HCT116 (cell line): Measurements from ENCODE around the gene TMEM132A. TPM values are rescaled to one million over a fixed set of nuclear protein-coding genes. Genes with fewer than 3 reads are reported as not detected.

Source experiments
- ATAC-seq: fragments of 200-7000 bp; cut with Tn5 transposase; 2 replicates; pipeline ENCODE4 v1.9.1; 2020; ENCODE audit warnings: mild to moderate bottlenecking, moderate library complexity
- BruUV-seq: library from RNA; stranded (reverse); fragments of 400-500 nt; replicated peaks from 2 replicates; lab custom pipeline; 2021; lab: Mats Ljungman, UMichigan
- CTCF ChIA-PET: fragments of 300-600 bp; sonication (Branson Sonifier 250); formaldehyde crosslinking; loops from one replicate; lab custom pipeline; 2021; ENCODE audit warnings: antibody characterized with exemption; lab: Charles Lee
- POLR2A ChIA-PET: fragments of 300-600, 350-600 bp; sonication (Branson Sonifier 250); formaldehyde crosslinking; loops from one replicate; lab custom pipeline; 2021; ENCODE audit warnings: antibody characterized with exemption; lab: Charles Lee
- RAD21 ChIA-PET, 2 experiments: fragments of 300-600 bp; sonication (Branson Sonifier 250); formaldehyde crosslinking; loops; one replicate each; lab custom pipeline; 2023; ENCODE audit warnings: low total read pairs in 2 of 2; ENCODE audit not compliant: uncharacterized antibody in 2 of 2, unreplicated experiment in 2 of 2, low non-redundant PET in 1 of 2; lab: Charles Lee
- DNase-seq: peaks from one replicate; pipeline ENCODE4 v3.0.0-alpha.2; 2010; ENCODE audit warnings: low read depth, low spot score
- H2AFZ ChIP-seq: fragments of 200-600 bp; shearing (Covaris generic), sonication (generic); 2 replicates; pipeline ENCODE4 v1.6.1; 2017; ENCODE audit warnings: low read depth, mixed run types, mixed read lengths, antibody characterized with exemption, low read length; ENCODE audit not compliant: poor library complexity, severe bottlenecking
- H3K27ac ChIP-seq: 2 replicates; pipeline ENCODE4 v1.5.1; 2012; ENCODE audit warnings: low read depth, low read length
- H3K27me3 ChIP-seq: fragments of 200-600 bp; sonication (generic); 2 replicates; pipeline ENCODE4 v1.6.1; 2016; ENCODE audit warnings: mixed run types, low read length, mixed read lengths; ENCODE audit not compliant: insufficient read depth
- H3K36me3 ChIP-seq, 2 experiments: fragments of 200-500 bp in 1 of 2; fragments of 200-600 bp in 1 of 2; sonication (Bioruptor generic) in 1 of 2; sonication (generic) in 1 of 2; 2 replicates each; pipeline versions ENCODE4 v1.5.1 to v1.6.1; 2014 to 2016; ENCODE audit warnings: low read length in 2 of 2, inconsistent platforms in 1 of 2, mixed read lengths in 1 of 2, mixed run types in 1 of 2; ENCODE audit not compliant: insufficient read depth in 2 of 2, control insufficient read depth in 1 of 2
- H3K4me1 ChIP-seq, 2 experiments: fragments of 200-600 bp in 1 of 2; sonication (generic) in 1 of 2; 2 replicates each; pipeline versions ENCODE4 v1.5.1 to v1.6.1; 2012 to 2017; ENCODE audit warnings: low read length in 2 of 2, inconsistent platforms in 1 of 2, mild to moderate bottlenecking in 1 of 2, mixed read lengths in 1 of 2, mixed run types in 1 of 2, moderate library complexity in 1 of 2; ENCODE audit not compliant: insufficient read depth in 2 of 2, control insufficient read depth in 1 of 2
- H3K4me2 ChIP-seq: fragments of 200-600 bp; sonication (generic); 2 replicates; pipeline ENCODE4 v1.6.1; 2017; ENCODE audit warnings: mixed run types, low read length, mixed read lengths
- H3K4me3 ChIP-seq, 2 experiments: fragments of 200-600 bp in 1 of 2; sonication (generic) in 1 of 2; replicated peaks in 1 of 2; 2 replicates each; pipeline ENCODE4 v1.5.1; 2011 to 2016; ENCODE audit warnings: low read length in 2 of 2, control low read depth in 1 of 2, low read depth in 1 of 2, mild to moderate bottlenecking in 1 of 2, mixed read lengths in 1 of 2, mixed run types in 1 of 2
- H3K79me2 ChIP-seq: fragments of 200-600 bp; sonication (generic); 2 replicates; pipeline ENCODE4 v1.6.1; 2017; ENCODE audit warnings: mild to moderate bottlenecking, mixed run types, low read length, moderate library complexity, mixed read lengths; ENCODE audit not compliant: insufficient read depth
- H3K9ac ChIP-seq: fragments of 200-600 bp; sonication (generic); 2 replicates; pipeline ENCODE4 v1.6.1; 2016; ENCODE audit warnings: low read length, mixed read lengths
- H3K9me2 ChIP-seq: fragments of 200-600 bp; sonication (generic), shearing (Covaris generic); 2 replicates; pipeline ENCODE4 v1.6.1; 2017; ENCODE audit warnings: mixed run types, mild to moderate bottlenecking, moderate library complexity; ENCODE audit not compliant: insufficient read depth
- H3K9me3 ChIP-seq, 2 experiments: fragments of 200-500 bp in 1 of 2; fragments of 200-600 bp in 1 of 2; sonication (Bioruptor generic) in 1 of 2; sonication (generic) in 1 of 2; 2 replicates each; pipeline ENCODE4 v1.6.1; 2014 to 2017; ENCODE audit warnings: low read length in 2 of 2, mixed read lengths in 2 of 2, inconsistent platforms in 1 of 2, low read depth in 1 of 2, mild to moderate bottlenecking in 1 of 2, mixed run types in 1 of 2, moderate library complexity in 1 of 2; ENCODE audit not compliant: control insufficient read depth in 1 of 2, insufficient read depth in 1 of 2
- H4K20me1 ChIP-seq: fragments of 200-600 bp; sonication (generic), shearing (Covaris generic); 2 replicates; pipeline ENCODE4 v1.6.1; 2017; ENCODE audit warnings: mixed run types, mild to moderate bottlenecking, moderate library complexity; ENCODE audit not compliant: insufficient read depth
- ATF3 ChIP-seq: IDR thresholded peaks from 2 replicates; pipeline ENCODE4 v1.6.1; 2012
- CBX3 ChIP-seq: IDR thresholded peaks from 2 replicates; pipeline ENCODE4 v1.6.1; 2012; ENCODE audit warnings: low read depth
- ELF1 ChIP-seq: IDR thresholded peaks from 2 replicates; pipeline ENCODE4 v1.6.1; 2012; ENCODE audit warnings: low read depth, borderline replicate concordance
- EZH2phosphoT487 ChIP-seq: fragments of 200-600 bp; IDR thresholded peaks from 2 replicates; pipeline ENCODE4 v1.6.1; 2018; ENCODE audit warnings: antibody characterized with exemption, borderline replicate concordance
- FOSL1 ChIP-seq: IDR thresholded peaks from 2 replicates; pipeline ENCODE4 v1.6.1; 2012; ENCODE audit warnings: low read depth
- JUND ChIP-seq: IDR thresholded peaks from 2 replicates; pipeline ENCODE4 v1.6.1; 2012
- POLR2AphosphoS5 ChIP-seq: IDR thresholded peaks from 2 replicates; pipeline ENCODE4 v1.6.1; 2011; ENCODE audit warnings: mild to moderate bottlenecking, low read depth, low read length, moderate library complexity
- RAD21 ChIP-seq: IDR thresholded peaks from 2 replicates; pipeline ENCODE4 v1.6.1; 2012; ENCODE audit warnings: low read depth, mild to moderate bottlenecking
- SIN3A ChIP-seq: IDR thresholded peaks from 2 replicates; pipeline ENCODE4 v1.6.1; 2012; ENCODE audit warnings: low read depth
- TCF7L2 ChIP-seq: IDR thresholded peaks from 2 replicates; pipeline ENCODE4 v1.7.0; 2011; ENCODE audit warnings: borderline replicate concordance, inconsistent platforms; ENCODE audit not compliant: insufficient read depth, insufficient read length; ENCODE audit errors: extremely low read depth
- ZBTB33 ChIP-seq: IDR thresholded peaks from 2 replicates; pipeline ENCODE4 v1.6.1; 2011; ENCODE audit warnings: mild to moderate bottlenecking, low read length, moderate library complexity; ENCODE audit not compliant: insufficient replicate concordance; ENCODE audit errors: extremely low read depth
- ZFX ChIP-seq: fragments of 450-650 bp; IDR thresholded peaks from 2 replicates; pipeline ENCODE4 v1.6.1; 2017
- intact Hi-C: fragments of 100-400 bp; cut with micrococcal nuclease; formaldehyde crosslinking; loops from 2 replicates; pipeline ENCODE4 v1.10.0; 2022
- total RNA-seq: library from RNA; stranded (reverse); gene quantifications from one replicate; pipeline ENCODE4 v1.2.1, GENCODE V29; 2021; ENCODE audit not compliant: unreplicated experiment
- TF ChIP-seq, protein P1 (sequence below), 3 experiments: fragments of 200-600 bp in 1 of 3; sonication (generic) in 1 of 3; IDR thresholded peaks in 2 of 3; conservative IDR thresholded peaks in 1 of 3; 2 replicates each; pipeline ENCODE4 v1.5.1; 2012 to 2017; ENCODE audit warnings: low read depth in 2 of 3, low read length in 2 of 3, antibody characterized with exemption in 1 of 3, borderline replicate concordance in 1 of 3, control low read depth in 1 of 3, mild to moderate bottlenecking in 1 of 3, mixed read lengths in 1 of 3, mixed run types in 1 of 3, moderate library complexity in 1 of 3; ENCODE audit not compliant: insufficient read depth in 1 of 3

TMEM132A gene
- total RNA-seq, 1 experiment from 2014 or later = 120 TPM

DNA sequence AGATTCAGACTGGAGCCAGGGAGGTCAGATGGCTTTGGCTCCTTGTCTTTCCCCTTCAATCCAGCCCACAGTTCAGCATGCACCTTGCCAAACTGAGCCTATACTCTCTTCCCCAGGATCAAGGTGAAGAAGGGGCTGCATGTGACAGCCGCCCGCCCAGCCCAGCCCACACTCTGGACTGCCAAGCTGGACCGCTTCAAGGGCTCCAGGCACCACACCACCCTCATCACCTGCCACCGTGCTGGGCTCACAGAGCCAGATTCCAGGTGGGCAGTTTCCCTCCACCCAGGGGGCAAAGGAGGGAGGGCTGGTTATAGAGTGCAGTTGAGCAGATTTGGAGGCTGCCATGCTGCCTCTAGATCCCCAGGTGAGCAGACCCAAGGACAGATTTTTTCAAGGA, 6.1 kb downstream of the TMEM132A start:
- H3K27ac ChIP-seq = no peak overlapping the region
- H3K27me3 ChIP-seq = no peaks in the 10 kb centered on the region
- RAD21 ChIA-PET = no interaction called here
- BruUV-seq = no TSS peak
- H3K9me3 ChIP-seq = no peaks in the 10 kb centered on the region
- POLR2A ChIA-PET = no interaction called here
- TF ChIP-seq POLR2AphosphoS5 (no peak), ZFX (no peak), FOSL1 (no peak), JUND (no peak)
- no peak overlapping the region for H2AFZ ChIP-seq
- H3K4me2 ChIP-seq = no peak overlapping the region
- no peaks in the 10 kb centered on the region for H4K20me1 ChIP-seq
- peaks cover 8% of the 10 kb centered on the region in 2 experiments for H3K4me1 ChIP-seq
- H3K9ac ChIP-seq = no peak overlapping the region
- H3K79me2 ChIP-seq = no peaks in the 10 kb centered on the region; the same call in 1 of the 2 replicates
- ATAC-seq (no peak), DNase-seq (no peak)
- intact Hi-C loops = no loop called here
- H3K36me3 ChIP-seq = peaks cover 13 to 25% of the 10 kb centered on the region in 2 experiments; a peak in 3 of 4 replicates
- CTCF ChIA-PET = no interaction called here
- no peaks in the 10 kb centered on the region for H3K9me2 ChIP-seq
- H3K4me3 ChIP-seq = no peak overlapping the region

- ChIA-PET RAD21 (no interaction called here), CTCF (no interaction called here), POLR2A (no interaction called here)
- no peaks in the 10 kb centered on the region for H3K4me1 ChIP-seq
- no peak overlapping the region for H3K27ac ChIP-seq
- H3K79me2 ChIP-seq = no peaks in the 10 kb centered on the region
- no peak overlapping the region for H2AFZ ChIP-seq
- BruUV-seq = no TSS peak
- no peak overlapping the region for H3K4me2 ChIP-seq
- intact Hi-C loops = no loop called here
- TF ChIP-seq RAD21 (no peak), EZH2phosphoT487 (no peak), TCF7L2 (no peak), ZFX (no peak), CBX3 (no peak), ATF3 (no peak), SIN3A (no peak), FOSL1 (no peak), ELF1 (no peak), ZBTB33 (no peak)
- TF ChIP-seq, protein P1, sequence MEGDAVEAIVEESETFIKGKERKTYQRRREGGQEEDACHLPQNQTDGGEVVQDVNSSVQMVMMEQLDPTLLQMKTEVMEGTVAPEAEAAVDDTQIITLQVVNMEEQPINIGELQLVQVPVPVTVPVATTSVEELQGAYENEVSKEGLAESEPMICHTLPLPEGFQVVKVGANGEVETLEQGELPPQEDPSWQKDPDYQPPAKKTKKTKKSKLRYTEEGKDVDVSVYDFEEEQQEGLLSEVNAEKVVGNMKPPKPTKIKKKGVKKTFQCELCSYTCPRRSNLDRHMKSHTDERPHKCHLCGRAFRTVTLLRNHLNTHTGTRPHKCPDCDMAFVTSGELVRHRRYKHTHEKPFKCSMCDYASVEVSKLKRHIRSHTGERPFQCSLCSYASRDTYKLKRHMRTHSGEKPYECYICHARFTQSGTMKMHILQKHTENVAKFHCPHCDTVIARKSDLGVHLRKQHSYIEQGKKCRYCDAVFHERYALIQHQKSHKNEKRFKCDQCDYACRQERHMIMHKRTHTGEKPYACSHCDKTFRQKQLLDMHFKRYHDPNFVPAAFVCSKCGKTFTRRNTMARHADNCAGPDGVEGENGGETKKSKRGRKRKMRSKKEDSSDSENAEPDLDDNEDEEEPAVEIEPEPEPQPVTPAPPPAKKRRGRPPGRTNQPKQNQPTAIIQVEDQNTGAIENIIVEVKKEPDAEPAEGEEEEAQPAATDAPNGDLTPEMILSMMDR (IDR thresholded peaks at IDR 0.05 in 2 of 3, conservative IDR thresholded peaks at IDR 0.05 in 1 of 3; ENCODE audit: borderline replicate concordance in 1 of 3, insufficient read depth in 1 of 3, low read depth in 2 of 3, low read length in 2 of 3) = no peak
- H3K9me2 ChIP-seq = no peaks in the 10 kb centered on the region
- no peak overlapping the region for H3K9ac ChIP-seq
- H4K20me1 ChIP-seq = no peaks in the 10 kb centered on the region
- H3K9me3 ChIP-seq = no peaks in the 10 kb centered on the region
- ATAC-seq = no peak
- H3K4me3 ChIP-seq = no peak overlapping the region
- no peak for DNase-seq
- no peaks in the 10 kb centered on the region for H3K27me3 ChIP-seq
- peaks cover 9 to 19% of the 10 kb centered on the region in 2 experiments; a peak in 3 of 4 replicates for H3K36me3 ChIP-seq
These were observed 7.7 kb downstream of the TMEM132A start for GRCh38 chr11:60931917-60932316.
